Measurements from ENCODE around the gene CCNDBP1. TPM values are rescaled to one million over a fixed set of nuclear protein-coding genes. Genes with fewer than 3 reads are reported as not detected.
"Not testable (repeated sequence)": the region's sequence is repeated elsewhere in the genome, so short reads cannot be mapped to it uniquely, and the experiment has no call there.

CCNDBP1 gene
- total RNA-seq, 1 donor from 2014 or later, result 62.9 TPM

- H3K27me3 Mint-ChIP-seq (ENCODE audit: low read depth); H3K4me3 Mint-ChIP-seq (ENCODE audit: low read depth); intact Hi-C loops (cut with micrococcal nuclease); DNase-seq (ENCODE audit: low spot score); H3K4me1 Mint-ChIP-seq (ENCODE audit: low read depth); H3K27ac Mint-ChIP-seq; H3K9me3 Mint-ChIP-seq: not testable (repeated sequence)
- H3K36me3 Mint-ChIP-seq (ENCODE audit: low read depth), result peaks cover 55% of the 10 kb centered on the region
These were observed 9.4 kb upstream of the CCNDBP1 start for GRCh38 chr15:43175656-43176309.

GRCh38 chr15:43177147-43177546 lies 8.1 kb upstream of the CCNDBP1 start:
- H3K27me3 Mint-ChIP-seq (ENCODE audit: low read depth); intact Hi-C loops (cut with micrococcal nuclease); H3K27ac Mint-ChIP-seq; H3K4me3 Mint-ChIP-seq (ENCODE audit: low read depth); H3K9me3 Mint-ChIP-seq; H3K4me1 Mint-ChIP-seq (ENCODE audit: low read depth); DNase-seq (ENCODE audit: low spot score): not testable (repeated sequence)
- peaks cover 58% of the 10 kb centered on the region for H3K36me3 Mint-ChIP-seq (ENCODE audit: low read depth)

- Mint-ChIP-seq H3K27me3 (ENCODE audit: low read depth) (no peaks in the 10 kb centered on the region), H3K4me1 (ENCODE audit: low read depth) (peaks cover 20% of the 10 kb centered on the region), H3K4me3 (ENCODE audit: low read depth) (no peak overlapping the region), H3K27ac (no peak overlapping the region), H3K36me3 (ENCODE audit: low read depth) (peaks cover 44% of the 10 kb centered on the region), H3K9me3 (no peaks in the 10 kb centered on the region)
- no peak for DNase-seq (ENCODE audit: low spot score)
- intact Hi-C loops (cut with micrococcal nuclease), result no loop called here
These were observed 1.9 kb upstream of the CCNDBP1 start for GRCh38 chr15:43183270-43183669.

GRCh38 chr15:43184407-43185124 lies 637 bp upstream of the CCNDBP1 start:
- Mint-ChIP-seq H3K4me1 (ENCODE audit: low read depth) (peaks cover 24% of the 10 kb centered on the region), H3K4me3 (ENCODE audit: low read depth) (peak overlapping the region; percentile 92), H3K9me3 (no peaks in the 10 kb centered on the region), H3K36me3 (ENCODE audit: low read depth) (peaks cover 46% of the 10 kb centered on the region), H3K27ac (peak overlapping the region; percentile 90), H3K27me3 (ENCODE audit: low read depth) (no peaks in the 10 kb centered on the region)
- DNase-seq (ENCODE audit: low spot score), result no peak
- intact Hi-C loops (cut with micrococcal nuclease), result loop anchor here (5.0 kb wide), 2 partner anchors 52 to 77 kb away; partner anchors contain the start of genes TMEM62 and UBR1

GRCh38 chr15:43186003-43186353 lies 775 bp downstream of the CCNDBP1 start:
- peaks cover 54% of the 10 kb centered on the region for H3K36me3 Mint-ChIP-seq (ENCODE audit: low read depth)

GRCh38 chr15:43187544-43188155 lies 2.4 kb downstream of the CCNDBP1 start:
- H3K4me1 Mint-ChIP-seq (ENCODE audit: low read depth), result peaks cover 25% of the 10 kb centered on the region

More at GRCh38 chr15:43186003-43186353, 775 bp downstream of the CCNDBP1 start:
- Mint-ChIP-seq H3K4me1 (ENCODE audit: low read depth) (peaks cover 25% of the 10 kb centered on the region), H3K9me3 (no peaks in the 10 kb centered on the region), H3K27me3 (ENCODE audit: low read depth) (no peaks in the 10 kb centered on the region), H3K27ac (peak overlapping the region; percentile 92), H3K4me3 (ENCODE audit: low read depth) (peak overlapping the region; percentile 92)
- intact Hi-C loops (cut with micrococcal nuclease), result loop anchor here (5.0 kb wide), 2 partner anchors 54 to 79 kb away; partner anchors contain the start of genes TMEM62 and UBR1
- DNase-seq (ENCODE audit: low spot score), result no peak

GRCh38 chr15:43189296-43189695 lies 4.1 kb downstream of the CCNDBP1 start:
- Mint-ChIP-seq H3K4me1 (ENCODE audit: low read depth) (peaks cover 25% of the 10 kb centered on the region), H3K9me3 (no peaks in the 10 kb centered on the region), H3K27ac (no peak overlapping the region), H3K4me3 (ENCODE audit: low read depth) (no peak overlapping the region), H3K36me3 (ENCODE audit: low read depth) (peaks cover 57% of the 10 kb centered on the region), H3K27me3 (ENCODE audit: low read depth) (no peaks in the 10 kb centered on the region)
- intact Hi-C loops (cut with micrococcal nuclease), result loop anchor here (5.0 kb wide), 2 partner anchors 57 to 82 kb away; partner anchors contain the start of genes TMEM62 and UBR1
- DNase-seq (ENCODE audit: low spot score), result no peak

More at GRCh38 chr15:43187544-43188155, 2.4 kb downstream of the CCNDBP1 start:
- no peaks in the 10 kb centered on the region for H3K27me3 Mint-ChIP-seq (ENCODE audit: low read depth)
- H3K36me3 Mint-ChIP-seq (ENCODE audit: low read depth), result peaks cover 60% of the 10 kb centered on the region
- intact Hi-C loops (cut with micrococcal nuclease), result loop anchor here (1.0 to 5.0 kb wide), 3 partner anchors 55 to 98 kb away; partner anchors contain the start of genes TMEM62 and UBR1
- no peak overlapping the region for H3K27ac Mint-ChIP-seq
- DNase-seq (ENCODE audit: low spot score), result no peak
- H3K4me3 Mint-ChIP-seq (ENCODE audit: low read depth), result peak overlapping the region; percentile 24
- H3K9me3 Mint-ChIP-seq, result no peaks in the 10 kb centered on the region

- intact Hi-C loops (cut with micrococcal nuclease), result no loop called here
- Mint-ChIP-seq H3K4me3 (ENCODE audit: low read depth) (no peak overlapping the region), H3K9me3 (no peaks in the 10 kb centered on the region), H3K36me3 (ENCODE audit: low read depth) (peaks cover 65% of the 10 kb centered on the region), H3K27ac (no peak overlapping the region), H3K27me3 (ENCODE audit: low read depth) (no peaks in the 10 kb centered on the region), H3K4me1 (ENCODE audit: low read depth) (peaks cover 22% of the 10 kb centered on the region)
- no peak for DNase-seq (ENCODE audit: low spot score)
These were observed 5.0 kb downstream of the CCNDBP1 start for GRCh38 chr15:43190178-43190577.

GRCh38 chr15:43193710-43194109 lies 8.5 kb downstream of the CCNDBP1 start:
- intact Hi-C loops (cut with micrococcal nuclease), result no loop called here
- DNase-seq (ENCODE audit: low spot score), result no peak
- no peak overlapping the region for H3K27ac Mint-ChIP-seq
- no peaks in the 10 kb centered on the region for H3K27me3 Mint-ChIP-seq (ENCODE audit: low read depth)
- H3K4me3 Mint-ChIP-seq (ENCODE audit: low read depth), result no peak overlapping the region
- peaks cover 6% of the 10 kb centered on the region for H3K9me3 Mint-ChIP-seq
- peaks cover 72% of the 10 kb centered on the region for H3K36me3 Mint-ChIP-seq (ENCODE audit: low read depth)
- H3K4me1 Mint-ChIP-seq (ENCODE audit: low read depth), result peaks cover 4% of the 10 kb centered on the region

GRCh38 chr15:43194795-43195194 lies 9.6 kb downstream of the CCNDBP1 start:
- no peaks in the 10 kb centered on the region for H3K4me1 Mint-ChIP-seq (ENCODE audit: low read depth)
- no peak overlapping the region for H3K27ac Mint-ChIP-seq
- H3K4me3 Mint-ChIP-seq (ENCODE audit: low read depth), result no peak overlapping the region
- intact Hi-C loops (cut with micrococcal nuclease), result no loop called here
- H3K36me3 Mint-ChIP-seq (ENCODE audit: low read depth), result peaks cover 65% of the 10 kb centered on the region
- H3K27me3 Mint-ChIP-seq (ENCODE audit: low read depth), result no peaks in the 10 kb centered on the region
- no peak for DNase-seq (ENCODE audit: low spot score)
- peaks cover 6% of the 10 kb centered on the region for H3K9me3 Mint-ChIP-seq

GRCh38 chr15:43196760-43197548 lies 11.8 kb downstream of the CCNDBP1 start:
- Mint-ChIP-seq H3K9me3 (peaks cover 6% of the 10 kb centered on the region), H3K4me3 (ENCODE audit: low read depth) (no peak overlapping the region), H3K36me3 (ENCODE audit: low read depth) (peaks cover 45% of the 10 kb centered on the region), H3K27me3 (ENCODE audit: low read depth) (no peaks in the 10 kb centered on the region), H3K4me1 (ENCODE audit: low read depth) (no peaks in the 10 kb centered on the region), H3K27ac (no peak overlapping the region)
- DNase-seq (ENCODE audit: low spot score), result no peak
- intact Hi-C loops (cut with micrococcal nuclease), result no loop called here

- H3K27me3 Mint-ChIP-seq (ENCODE audit: low read depth); H3K27ac Mint-ChIP-seq; intact Hi-C loops (cut with micrococcal nuclease); H3K9me3 Mint-ChIP-seq; H3K4me1 Mint-ChIP-seq (ENCODE audit: low read depth); DNase-seq (ENCODE audit: low spot score); H3K4me3 Mint-ChIP-seq (ENCODE audit: low read depth): not testable (repeated sequence)
- peaks cover 37% of the 10 kb centered on the region for H3K36me3 Mint-ChIP-seq (ENCODE audit: low read depth)
These were observed 12.6 kb downstream of the CCNDBP1 start for GRCh38 chr15:43197773-43198172.

All from activated T-helper 2 cell treated with anti-CD3 and anti-CD28 coated beads, Interferon-gamma antibody, Interleukin-2, Interleukin-4, amounts not matched to agents 10 μg/mL and 5 μg/mL and 100 μg/mL, durations not matched to agents 14 hours and 24 hours and 36 hours (primary cell).